GM23338 (cell line): Measurements from ENCODE around the gene NPB. TPM values are rescaled to one million over a fixed set of nuclear protein-coding genes. Genes with fewer than 3 reads are reported as not detected.

ENCODE experiments used
- polyA plus RNA-seq: library from polyadenylated mRNA; unstranded; fragments of >200 nt; fragmentation: Nextera tagmentation; extraction: Ambion mirVana; gene quantifications from 2 replicates; pipeline ENCODE4 v1.2.1, GENCODE V29; 2016
- total RNA-seq: library from RNA; depleted of rRNA; stranded (reverse); fragments of >200 nt; shearing (Covaris generic); gene quantifications from 2 replicates; pipeline ENCODE4 v1.2.3, GENCODE V29; 2014; rRNA removed

The NPB gene
- total and polyA plus RNA-seq, 2 experiments from 2014 or later, result 3.6 to 3.8 TPM

Other genes with a start within 250 kb of the NPB start
- gene PDE6G, start 245.7 kb upstream of the NPB start, total RNA-seq, result 4.0 and 5.5 TPM in 2 replicates
- 9.0 and 11.4 TPM in 2 replicates for gene PDE6G, start 245.7 kb upstream of the NPB start, polyA plus RNA-seq
- gene OXLD1, start 235.6 kb upstream of the NPB start, total RNA-seq, result 46.0 and 76.2 TPM in 2 replicates
- 64.9 and 73.0 TPM in 2 replicates for gene OXLD1, start 235.6 kb upstream of the NPB start, polyA plus RNA-seq
- 22.3 and 26.1 TPM in 2 replicates for gene CCDC137, start 235.5 kb upstream of the NPB start, total RNA-seq
- 69.3 and 73.4 TPM in 2 replicates for gene CCDC137, start 235.5 kb upstream of the NPB start, polyA plus RNA-seq
- 41.3 and 54.9 TPM in 2 replicates for gene ARL16, start 218.4 kb upstream of the NPB start, total RNA-seq
- 39.6 and 40.4 TPM in 2 replicates for gene ARL16, start 218.4 kb upstream of the NPB start, polyA plus RNA-seq
- gene HGS, start 218.2 kb upstream of the NPB start, total RNA-seq, result 66.9 and 90.2 TPM in 2 replicates
- gene HGS, start 218.2 kb upstream of the NPB start, polyA plus RNA-seq, result 59.0 and 59.4 TPM in 2 replicates
- 50.9 and 53.2 TPM in 2 replicates for gene MRPL12, start 198.9 kb upstream of the NPB start, total RNA-seq
- gene MRPL12, start 198.9 kb upstream of the NPB start, polyA plus RNA-seq, result 140 and 153 TPM in 2 replicates
- 37.1 and 47.4 TPM in 2 replicates for gene SLC25A10, start 190.0 kb upstream of the NPB start, total RNA-seq
- gene SLC25A10, start 190.0 kb upstream of the NPB start, polyA plus RNA-seq, result 25.7 TPM in 2 replicates
- 0.17 and 0.31 TPM in 2 replicates for gene GCGR, start 98.1 kb upstream of the NPB start, total RNA-seq
- gene GCGR, start 98.1 kb upstream of the NPB start, polyA plus RNA-seq, result 0.23 and 0.92 TPM in 2 replicates
- gene MCRIP1, start 68.9 kb upstream of the NPB start, total RNA-seq, result 85.2 and 110 TPM in 2 replicates
- gene MCRIP1, start 68.9 kb upstream of the NPB start, polyA plus RNA-seq, result 99.5 and 101 TPM in 2 replicates
- gene PPP1R27, start 67.2 kb upstream of the NPB start, total RNA-seq, result not detected in 2 replicates
- gene PPP1R27, start 67.2 kb upstream of the NPB start, polyA plus RNA-seq, result 0.40 and 0.65 TPM in 2 replicates
- 418 and 620 TPM in 2 replicates for gene P4HB, start 41.7 kb upstream of the NPB start, total RNA-seq
- gene P4HB, start 41.7 kb upstream of the NPB start, polyA plus RNA-seq, result 206 and 209 TPM in 2 replicates
- gene ARHGDIA, start 30.9 kb upstream of the NPB start, total RNA-seq, result 80.1 and 125 TPM in 2 replicates
- 140 and 152 TPM in 2 replicates for gene ARHGDIA, start 30.9 kb upstream of the NPB start, polyA plus RNA-seq
- 236 TPM in 2 replicates for gene ALYREF, start 10.7 kb upstream of the NPB start, total RNA-seq
- 36.5 and 54.3 TPM in 2 replicates for gene ALYREF, start 10.7 kb upstream of the NPB start, polyA plus RNA-seq
- gene ANAPC11, start 10.5 kb upstream of the NPB start, total RNA-seq, result 149 and 188 TPM in 2 replicates
- gene ANAPC11, start 10.5 kb upstream of the NPB start, polyA plus RNA-seq, result 498 and 517 TPM in 2 replicates
- gene PCYT2, start 9.2 kb downstream of the NPB start, total RNA-seq, result 65.2 and 82.9 TPM in 2 replicates
- 50.9 and 51.6 TPM in 2 replicates for gene PCYT2, start 9.2 kb downstream of the NPB start, polyA plus RNA-seq
- 20.8 and 29.7 TPM in 2 replicates for gene SIRT7, start 15.9 kb downstream of the NPB start, total RNA-seq
- 16.3 and 17.1 TPM in 2 replicates for gene SIRT7, start 15.9 kb downstream of the NPB start, polyA plus RNA-seq
- gene MAFG, start 25.5 kb downstream of the NPB start, total RNA-seq, result 32.0 and 33.4 TPM in 2 replicates
- 17.2 and 21.7 TPM in 2 replicates for gene MAFG, start 25.5 kb downstream of the NPB start, polyA plus RNA-seq
- 237 and 240 TPM in 2 replicates for gene PYCR1, start 35.1 kb downstream of the NPB start, total RNA-seq
- gene PYCR1, start 35.1 kb downstream of the NPB start, polyA plus RNA-seq, result 87.3 and 98.9 TPM in 2 replicates
- 0.78 and 1.7 TPM in 2 replicates for gene MYADML2, start 45.0 kb downstream of the NPB start, total RNA-seq
- 0.42 and 0.70 TPM in 2 replicates for gene MYADML2, start 45.0 kb downstream of the NPB start, polyA plus RNA-seq
- gene NOTUM, start 58.9 kb downstream of the NPB start, total RNA-seq, result 0.66 and 1.6 TPM in 2 replicates
- gene NOTUM, start 58.9 kb downstream of the NPB start, polyA plus RNA-seq, result 0.29 and 0.66 TPM in 2 replicates
- gene ASPSCR1, start 75.4 kb downstream of the NPB start, total RNA-seq, result 40.4 and 46.9 TPM in 2 replicates
- 44.2 and 47.5 TPM in 2 replicates for gene ASPSCR1, start 75.4 kb downstream of the NPB start, polyA plus RNA-seq
- gene CENPX, start 120.6 kb downstream of the NPB start, total RNA-seq, result 114 and 127 TPM in 2 replicates
- 157 and 172 TPM in 2 replicates for gene CENPX, start 120.6 kb downstream of the NPB start, polyA plus RNA-seq
- 40.7 and 41.6 TPM in 2 replicates for gene LRRC45, start 121.1 kb downstream of the NPB start, total RNA-seq
- gene LRRC45, start 121.1 kb downstream of the NPB start, polyA plus RNA-seq, result 16.1 and 17.6 TPM in 2 replicates
- 211 and 293 TPM in 2 replicates for gene RAC3, start 129.4 kb downstream of the NPB start, total RNA-seq
- gene RAC3, start 129.4 kb downstream of the NPB start, polyA plus RNA-seq, result 31.5 and 35.6 TPM in 2 replicates
- gene DCXR, start 135.5 kb downstream of the NPB start, total RNA-seq, result 84.8 and 86.9 TPM in 2 replicates
- 137 and 147 TPM in 2 replicates for gene DCXR, start 135.5 kb downstream of the NPB start, polyA plus RNA-seq
- 36.9 and 44.7 TPM in 2 replicates for gene RFNG, start 149.6 kb downstream of the NPB start, total RNA-seq
- gene RFNG, start 149.6 kb downstream of the NPB start, polyA plus RNA-seq, result 18.0 and 18.9 TPM in 2 replicates
- 228 and 242 TPM in 2 replicates for gene GPS1, start 149.7 kb downstream of the NPB start, total RNA-seq
- 136 and 148 TPM in 2 replicates for gene GPS1, start 149.7 kb downstream of the NPB start, polyA plus RNA-seq
- 110 and 122 TPM in 2 replicates for gene DUS1L, start 163.6 kb downstream of the NPB start, total RNA-seq
- gene DUS1L, start 163.6 kb downstream of the NPB start, polyA plus RNA-seq, result 66.0 and 105 TPM in 2 replicates
- 692 and 849 TPM in 2 replicates for gene FASN, start 196.0 kb downstream of the NPB start, total RNA-seq
- gene FASN, start 196.0 kb downstream of the NPB start, polyA plus RNA-seq, result 110 and 120 TPM in 2 replicates